Measurements from ENCODE around the gene CABLES2. TPM values are rescaled to one million over a fixed set of nuclear protein-coding genes. Genes with fewer than 3 reads are reported as not detected.
A peak's percentile ranks its signal among the peaks of the same experiment; 100 is the strongest.

The CABLES2 gene
- total RNA-seq, 1 experiment from 2014 or later = 8.9 TPM

- peak overlapping the region; percentile 74 for H3K9ac ChIP-seq (ENCODE audit: low read length)
- peak overlapping the region; percentile 89 for H3K4me2 ChIP-seq (ENCODE audit: low read length)
- POLR2A ChIA-PET = interaction anchor here (0.7 to 2.0 kb wide), 3 partner anchors 14 to 19 kb away, joined by 4 to 12 read pairs (median 6); partner anchors contain the start of gene LAMA5
- ATAC-seq (peak; percentile 87), DNase-seq (ENCODE audit: low read depth, low spot score) (peak; percentile 87)
- peak overlapping the region; percentile 99 for H3K27ac ChIP-seq (ENCODE audit: low read depth, low read length)
- H4K20me1 ChIP-seq (ENCODE audit: insufficient read depth) = no peaks in the 10 kb centered on the region
- no peaks in the 10 kb centered on the region for H3K27me3 ChIP-seq (ENCODE audit: insufficient read depth, low read length)
- no peak overlapping the region for H2AFZ ChIP-seq (ENCODE audit: low read depth, low read length, poor library complexity, severe bottlenecking)
- RAD21 ChIA-PET (ENCODE audit: low non-redundant PET in 1 of 2, low total read pairs in 2 of 2, uncharacterized antibody in 2 of 2, unreplicated experiment in 2 of 2) = interaction anchor here (0.6 to 1.3 kb wide), 5 partner anchors 9 to 48 kb away, joined by 3 to 4 read pairs (median 3); partner anchors contain the start of gene RPS21 (in 1 of the 2)
- peak overlapping the region; percentile 19 to 52 for H3K4me3 ChIP-seq (replicated peaks in 1 of 2; ENCODE audit: low read depth in 1 of 2, low read length in 2 of 2)
- H3K9me2 ChIP-seq (ENCODE audit: insufficient read depth) = no peaks in the 10 kb centered on the region
- H3K9me3 ChIP-seq (ENCODE audit: control insufficient read depth in 1 of 2, insufficient read depth in 1 of 2, low read depth in 1 of 2, low read length in 2 of 2) = no peaks in the 10 kb centered on the region
- peaks cover 26 to 48% of the 10 kb centered on the region in 2 experiments for H3K4me1 ChIP-seq (ENCODE audit: control insufficient read depth in 1 of 2, insufficient read depth in 2 of 2, low read length in 2 of 2)
- CTCF ChIA-PET = interaction anchor here (0.8 to 1.7 kb wide), 5 partner anchors 9 to 60 kb away, joined by 3 to 13 read pairs (median 3); no protein-coding TSS in a partner anchor
- BruUV-seq (replicated peaks) = no TSS peak
- H3K36me3 ChIP-seq (ENCODE audit: control insufficient read depth in 1 of 2, insufficient read depth in 2 of 2, low read length in 2 of 2) = peaks cover 5 to 35% of the 10 kb centered on the region in 2 experiments; a peak in 2 of 4 replicates
- H3K79me2 ChIP-seq (ENCODE audit: insufficient read depth, low read length) = peaks cover 31% of the 10 kb centered on the region
- intact Hi-C loops (cut with micrococcal nuclease) = loop anchor here (1.0 kb wide), 1 partner anchor 9 kb away; no protein-coding TSS in a partner anchor
- TF ChIP-seq YY1 (IDR thresholded peaks at IDR 0.05; ENCODE audit: extremely low read depth, insufficient replicate concordance, low read depth, low read length) (peak; percentile 19), POLR2AphosphoS5 (IDR thresholded peaks at IDR 0.05; ENCODE audit: low read depth, low read length) (peak; percentile 51; the same call in 1 of the 2 replicates), MAX (IDR thresholded peaks at IDR 0.05) (no peak), ZBTB33 (IDR thresholded peaks at IDR 0.05; ENCODE audit: extremely low read depth, insufficient replicate concordance, low read length) (peak; percentile 24), FOSL1 (IDR thresholded peaks at IDR 0.05; ENCODE audit: low read depth) (no peak), SRF (IDR thresholded peaks at IDR 0.05; ENCODE audit: low read depth) (no peak)
These were observed 56.9 kb downstream of the CABLES2 start for GRCh38 chr20:62350098-62350628.
